Measurements from ENCODE around the gene PLEKHB2.

DNA sequence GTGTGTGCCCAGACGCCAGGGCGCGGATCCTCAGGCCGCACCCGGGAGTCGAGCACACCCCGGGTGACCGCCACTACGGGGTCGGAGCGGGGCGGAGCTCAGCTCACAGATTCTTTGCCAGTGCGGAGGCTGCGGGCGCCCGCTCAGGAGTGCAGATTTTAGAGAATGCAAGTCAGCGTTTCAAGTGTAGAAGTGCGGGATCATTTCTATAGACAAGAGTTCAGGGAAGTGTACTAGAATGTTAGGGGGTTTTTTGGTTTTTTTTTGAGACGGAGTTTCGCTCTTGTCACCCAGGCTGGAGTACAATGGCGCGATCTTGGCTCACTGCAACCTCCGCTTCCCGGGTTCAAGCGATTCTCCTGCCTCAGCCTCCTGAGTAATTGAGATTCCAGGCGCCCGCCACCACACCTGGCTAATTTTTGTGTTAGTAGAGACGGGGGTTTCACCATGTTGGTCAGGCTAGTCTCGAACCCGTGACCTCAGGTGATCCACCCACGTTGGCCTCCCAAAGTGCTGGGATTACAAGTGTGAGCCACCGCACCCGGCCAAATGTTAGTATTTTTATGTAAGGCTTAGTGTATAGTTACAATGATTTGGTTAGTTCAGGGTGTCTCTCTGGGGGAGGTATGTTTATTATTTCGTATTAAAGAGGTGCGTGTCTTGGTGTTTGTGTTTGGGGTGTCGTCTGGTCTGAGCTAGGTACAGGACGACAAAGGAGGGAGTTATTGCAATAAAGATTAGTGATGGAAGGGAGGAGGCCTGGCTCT lies 11.3 kb upstream of the PLEKHB2 start:
- TF ChIP-seq, protein P1, sequence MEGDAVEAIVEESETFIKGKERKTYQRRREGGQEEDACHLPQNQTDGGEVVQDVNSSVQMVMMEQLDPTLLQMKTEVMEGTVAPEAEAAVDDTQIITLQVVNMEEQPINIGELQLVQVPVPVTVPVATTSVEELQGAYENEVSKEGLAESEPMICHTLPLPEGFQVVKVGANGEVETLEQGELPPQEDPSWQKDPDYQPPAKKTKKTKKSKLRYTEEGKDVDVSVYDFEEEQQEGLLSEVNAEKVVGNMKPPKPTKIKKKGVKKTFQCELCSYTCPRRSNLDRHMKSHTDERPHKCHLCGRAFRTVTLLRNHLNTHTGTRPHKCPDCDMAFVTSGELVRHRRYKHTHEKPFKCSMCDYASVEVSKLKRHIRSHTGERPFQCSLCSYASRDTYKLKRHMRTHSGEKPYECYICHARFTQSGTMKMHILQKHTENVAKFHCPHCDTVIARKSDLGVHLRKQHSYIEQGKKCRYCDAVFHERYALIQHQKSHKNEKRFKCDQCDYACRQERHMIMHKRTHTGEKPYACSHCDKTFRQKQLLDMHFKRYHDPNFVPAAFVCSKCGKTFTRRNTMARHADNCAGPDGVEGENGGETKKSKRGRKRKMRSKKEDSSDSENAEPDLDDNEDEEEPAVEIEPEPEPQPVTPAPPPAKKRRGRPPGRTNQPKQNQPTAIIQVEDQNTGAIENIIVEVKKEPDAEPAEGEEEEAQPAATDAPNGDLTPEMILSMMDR (IDR thresholded peaks at IDR 0.05): no peak
- TF ChIP-seq EP300 (IDR thresholded peaks at IDR 0.05): no peak
- peak in 1 of 2 donors; percentile 10 for TF ChIP-seq POLR2A (IDR thresholded peaks at IDR 0.05)
- no peak for TF ChIP-seq POLR2AphosphoS5 (IDR thresholded peaks at IDR 0.05)

Data from sigmoid colon (tissue), 4 donors.